Esophagus squamous epithelium (tissue), 4 donors: ENCODE data around the gene RETREG3.

Source experiments
- POLR2A ChIP-seq, 4 donors: fragments of 450-650 bp; IDR thresholded peaks; one replicate each; pipeline ENCODE4 v1.6.1; 2017; ENCODE audit warnings: antibody characterized with exemption in 4 of 4, mild to moderate bottlenecking in 4 of 4, moderate library complexity in 3 of 4
- TF ChIP-seq, protein P1 (sequence below), 6 experiments: fragments of 450-650 bp in 4 of 6; fragments of 200-600 bp in 2 of 6; sonication (generic) in 2 of 6; IDR thresholded peaks; one replicate each; pipeline ENCODE4 v1.5.1; 2016 to 2019; ENCODE audit warnings: antibody characterized with exemption in 6 of 6, mild to moderate bottlenecking in 4 of 6, moderate library complexity in 4 of 6

DNA sequence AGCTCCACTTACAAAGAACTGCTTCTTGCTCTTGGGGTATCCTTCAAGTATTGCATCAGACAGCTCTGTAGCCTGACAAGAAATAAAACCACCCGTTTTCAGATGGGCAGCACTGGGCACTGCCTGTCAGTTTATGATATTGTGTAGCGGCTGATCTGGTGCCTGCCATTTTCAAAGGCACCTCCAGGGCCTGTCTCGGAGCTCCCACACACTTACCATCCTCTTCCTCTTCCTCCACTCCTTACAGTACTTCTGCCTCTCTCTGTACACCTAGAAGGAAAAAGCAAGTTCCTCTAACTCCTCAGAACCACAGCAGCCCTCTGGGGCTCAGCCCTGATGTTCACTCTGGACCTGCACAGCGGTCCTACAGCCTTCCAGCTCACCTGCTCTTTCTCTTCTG is 36.1 kb downstream of the RETREG3 start:
- no peak for TF ChIP-seq POLR2A (IDR thresholded peaks at IDR 0.05)
- TF ChIP-seq, protein P1, sequence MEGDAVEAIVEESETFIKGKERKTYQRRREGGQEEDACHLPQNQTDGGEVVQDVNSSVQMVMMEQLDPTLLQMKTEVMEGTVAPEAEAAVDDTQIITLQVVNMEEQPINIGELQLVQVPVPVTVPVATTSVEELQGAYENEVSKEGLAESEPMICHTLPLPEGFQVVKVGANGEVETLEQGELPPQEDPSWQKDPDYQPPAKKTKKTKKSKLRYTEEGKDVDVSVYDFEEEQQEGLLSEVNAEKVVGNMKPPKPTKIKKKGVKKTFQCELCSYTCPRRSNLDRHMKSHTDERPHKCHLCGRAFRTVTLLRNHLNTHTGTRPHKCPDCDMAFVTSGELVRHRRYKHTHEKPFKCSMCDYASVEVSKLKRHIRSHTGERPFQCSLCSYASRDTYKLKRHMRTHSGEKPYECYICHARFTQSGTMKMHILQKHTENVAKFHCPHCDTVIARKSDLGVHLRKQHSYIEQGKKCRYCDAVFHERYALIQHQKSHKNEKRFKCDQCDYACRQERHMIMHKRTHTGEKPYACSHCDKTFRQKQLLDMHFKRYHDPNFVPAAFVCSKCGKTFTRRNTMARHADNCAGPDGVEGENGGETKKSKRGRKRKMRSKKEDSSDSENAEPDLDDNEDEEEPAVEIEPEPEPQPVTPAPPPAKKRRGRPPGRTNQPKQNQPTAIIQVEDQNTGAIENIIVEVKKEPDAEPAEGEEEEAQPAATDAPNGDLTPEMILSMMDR (IDR thresholded peaks at IDR 0.05), result no peak
